ENCODE data around the gene SLC25A34.

DNA sequence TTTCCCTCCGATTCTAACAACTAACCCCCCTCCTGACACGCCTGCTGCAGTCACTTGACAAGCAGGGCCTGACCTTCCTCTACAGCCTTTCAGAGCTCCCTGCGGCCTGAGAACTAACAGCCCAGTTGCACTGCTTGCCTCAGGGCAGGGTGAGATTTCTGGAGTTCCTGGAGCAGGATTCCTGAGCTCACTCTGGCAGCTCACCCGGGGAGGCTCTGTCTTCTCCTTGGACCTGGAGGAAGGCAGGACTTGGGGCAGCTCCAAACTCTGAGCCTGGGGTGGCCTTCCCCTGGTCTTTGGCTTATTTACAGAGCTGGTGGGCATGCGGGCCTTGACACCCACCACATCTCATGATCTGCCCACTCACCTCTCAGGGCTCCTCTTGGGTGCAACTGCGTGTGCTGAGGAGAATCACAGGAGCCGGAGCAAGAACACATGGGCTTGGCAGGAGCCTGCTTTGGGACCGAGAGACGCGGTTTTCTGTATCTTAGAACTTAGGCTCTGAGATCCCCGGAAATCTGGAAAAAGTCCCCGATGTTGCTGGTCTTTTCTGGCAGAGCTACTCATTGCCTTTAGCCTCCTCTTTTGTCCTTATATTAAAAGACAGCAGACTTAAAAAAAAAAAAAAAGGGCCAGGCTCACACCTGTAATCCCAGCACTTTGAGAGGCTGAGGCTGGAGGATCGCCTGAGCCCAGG, 13.1 kb upstream of the SLC25A34 start:
- no peak for TF ChIP-seq ZNF484 (CRISPR knock-in tag; IDR thresholded peaks at IDR 0.05; ENCODE audit: borderline replicate concordance, low read depth)
- TF ChIP-seq KAT8 (CRISPR knock-in tag; IDR thresholded peaks at IDR 0.05) = no peak
